Smooth muscle cell (in vitro differentiated cells): ENCODE results near the gene MAGOH. TPM values are rescaled to one million over a fixed set of nuclear protein-coding genes. Genes with fewer than 3 reads are reported as not detected.

Source experiments
- DNase-seq: peaks from one replicate; lab custom pipeline; 2025; ENCODE audit not compliant: unreplicated experiment; lab: John Stamatoyannopoulos, UW
- H2AFZ ChIP-seq: fragments of 200-600 bp; sonication (generic); 2 replicates; pipeline ENCODE4 v1.6.0; 2016; ENCODE audit warnings: antibody characterized with exemption, low read depth, mild to moderate bottlenecking
- H3F3A ChIP-seq: fragments of 200-600 bp; sonication (generic); 2 replicates; pipeline ENCODE4 v1.6.0; 2017; ENCODE audit warnings: antibody characterized with exemption, low read depth
- H3K27ac ChIP-seq: fragments of 200-600 bp; sonication (generic); 2 replicates; pipeline ENCODE4 v1.5.1; 2016; ENCODE audit warnings: low read depth, mild to moderate bottlenecking
- H3K27me3 ChIP-seq: fragments of 200-600 bp; sonication (generic); 2 replicates; pipeline ENCODE4 v1.6.1; 2016; ENCODE audit warnings: low read depth, mild to moderate bottlenecking
- H3K36me3 ChIP-seq: fragments of 200-600 bp; sonication (generic); 2 replicates; pipeline ENCODE4 v1.5.1; 2016; ENCODE audit warnings: low read depth
- H3K4me1 ChIP-seq: fragments of 200-600 bp; sonication (generic); 2 replicates; pipeline ENCODE4 v1.5.1; 2016; ENCODE audit warnings: low read depth
- H3K4me2 ChIP-seq: fragments of 200-600 bp; sonication (generic); 2 replicates; pipeline ENCODE4 v1.6.0; 2016; ENCODE audit warnings: mild to moderate bottlenecking
- H3K4me3 ChIP-seq: fragments of 200-600 bp; sonication (generic); 2 replicates; pipeline ENCODE4 v1.5.1; 2016; ENCODE audit warnings: mild to moderate bottlenecking
- H3K79me2 ChIP-seq: fragments of 200-600 bp; sonication (generic); 2 replicates; pipeline ENCODE4 v1.6.0; 2016; ENCODE audit warnings: low read depth, mild to moderate bottlenecking
- H3K9ac ChIP-seq: fragments of 200-600 bp; sonication (generic); 2 replicates; pipeline ENCODE4 v1.6.0; 2016; ENCODE audit warnings: low read depth
- H3K9me3 ChIP-seq: fragments of 200-600 bp; sonication (generic); replicated peaks from 2 replicates; pipeline ENCODE4 v1.5.1; 2016; ENCODE audit warnings: low read depth
- H4K20me1 ChIP-seq: fragments of 200-600 bp; sonication (generic); 2 replicates; pipeline ENCODE4 v1.6.0; 2016; ENCODE audit warnings: low read depth
- WGBS: methylation state at CpG from one replicate; pipeline ENCODE4 v1.1.7; 2016; ENCODE audit warnings: low lambda C conversion rate; 5-methylcytosine and 5-hydroxymethylcytosine counted together
- polyA plus RNA-seq: library from polyadenylated mRNA; unstranded; fragments of >200 nt; fragmentation: Nextera tagmentation; extraction: Ambion mirVana; gene quantifications from 2 replicates; pipeline ENCODE4 v1.2.1, GENCODE V29; 2016
- total RNA-seq: library from RNA; depleted of rRNA; stranded (reverse); fragments of >200 nt; gene quantifications from 2 replicates; pipeline ENCODE4 v1.2.3, GENCODE V29; 2014
- TF ChIP-seq, protein P1 (sequence below): fragments of 200-600 bp; sonication (generic); IDR thresholded peaks from 2 replicates; pipeline ENCODE4 v1.5.1; 2017; ENCODE audit warnings: borderline replicate concordance, mild to moderate bottlenecking, antibody characterized with exemption; ENCODE audit not compliant: insufficient read depth, poor library complexity, severe bottlenecking

MAGOH gene
- total and polyA plus RNA-seq, 2 experiments from 2014 or later, result 28.5 to 37.3 TPM

DNA sequence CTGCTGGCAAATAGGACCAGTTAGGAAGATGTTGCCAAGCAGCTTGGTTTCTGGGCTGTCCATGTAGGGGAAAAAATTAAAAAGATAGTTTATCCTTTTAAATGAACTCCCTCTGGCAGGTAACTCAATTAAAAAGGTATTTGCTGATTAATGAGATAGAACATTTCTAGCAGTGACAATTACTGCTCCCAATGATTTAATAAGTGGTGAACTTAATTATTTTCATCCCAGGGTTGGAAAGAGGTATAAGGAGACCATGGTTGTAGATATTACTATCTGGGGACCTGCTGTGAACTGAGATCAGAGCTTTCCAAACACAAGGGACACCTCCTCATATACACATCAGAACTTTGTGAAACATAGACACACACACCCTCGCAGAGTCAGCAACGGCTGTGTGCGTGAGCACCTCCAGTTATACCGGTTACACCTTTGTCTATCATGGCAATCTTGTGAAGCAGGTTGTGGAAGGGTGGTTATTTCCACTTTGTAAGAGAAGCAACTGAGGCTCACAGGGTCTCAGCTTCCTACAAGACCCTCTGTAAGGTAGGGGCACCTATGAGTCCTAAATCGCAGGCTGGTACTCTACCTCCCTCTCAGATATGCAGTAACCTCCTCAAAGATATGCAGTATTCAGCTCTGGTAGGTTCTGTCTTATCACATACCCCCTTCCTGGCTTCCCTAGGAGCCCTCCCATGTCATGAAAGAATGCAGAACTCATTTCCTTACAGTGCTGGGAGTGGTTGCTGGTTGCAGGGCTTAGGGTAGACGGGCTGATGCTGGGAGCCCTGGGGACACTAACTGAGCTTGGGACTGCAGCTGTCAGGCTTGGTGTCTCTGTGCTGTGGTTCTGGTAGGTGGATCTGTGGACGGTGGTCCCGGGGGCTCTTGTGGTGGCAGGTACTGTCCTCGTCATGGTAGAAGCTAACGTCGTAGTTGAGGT lies 18.5 kb upstream of the MAGOH start:
- TF ChIP-seq, protein P1, sequence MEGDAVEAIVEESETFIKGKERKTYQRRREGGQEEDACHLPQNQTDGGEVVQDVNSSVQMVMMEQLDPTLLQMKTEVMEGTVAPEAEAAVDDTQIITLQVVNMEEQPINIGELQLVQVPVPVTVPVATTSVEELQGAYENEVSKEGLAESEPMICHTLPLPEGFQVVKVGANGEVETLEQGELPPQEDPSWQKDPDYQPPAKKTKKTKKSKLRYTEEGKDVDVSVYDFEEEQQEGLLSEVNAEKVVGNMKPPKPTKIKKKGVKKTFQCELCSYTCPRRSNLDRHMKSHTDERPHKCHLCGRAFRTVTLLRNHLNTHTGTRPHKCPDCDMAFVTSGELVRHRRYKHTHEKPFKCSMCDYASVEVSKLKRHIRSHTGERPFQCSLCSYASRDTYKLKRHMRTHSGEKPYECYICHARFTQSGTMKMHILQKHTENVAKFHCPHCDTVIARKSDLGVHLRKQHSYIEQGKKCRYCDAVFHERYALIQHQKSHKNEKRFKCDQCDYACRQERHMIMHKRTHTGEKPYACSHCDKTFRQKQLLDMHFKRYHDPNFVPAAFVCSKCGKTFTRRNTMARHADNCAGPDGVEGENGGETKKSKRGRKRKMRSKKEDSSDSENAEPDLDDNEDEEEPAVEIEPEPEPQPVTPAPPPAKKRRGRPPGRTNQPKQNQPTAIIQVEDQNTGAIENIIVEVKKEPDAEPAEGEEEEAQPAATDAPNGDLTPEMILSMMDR, result no peak
- peak overlapping the region; percentile 23 for H3K27ac ChIP-seq
- no peak overlapping the region for H3K9ac ChIP-seq
- H3K79me2 ChIP-seq, result no peaks in the 10 kb centered on the region
- no peaks in the 10 kb centered on the region for H3K36me3 ChIP-seq
- DNase-seq, result no peak
- no peaks in the 10 kb centered on the region for H3K4me1 ChIP-seq
- H4K20me1 ChIP-seq, result no peaks in the 10 kb centered on the region
- no peaks in the 10 kb centered on the region for H3K9me3 ChIP-seq
- 92% methylated on average over 11 of the region's 11 CpGs for WGBS
- H3K27me3 ChIP-seq, result no peaks in the 10 kb centered on the region
- no peak overlapping the region for H3K4me3 ChIP-seq
- H3F3A ChIP-seq, result no peaks in the 10 kb centered on the region
- H3K4me2 ChIP-seq, result no peak overlapping the region
- no peak overlapping the region for H2AFZ ChIP-seq

DNA sequence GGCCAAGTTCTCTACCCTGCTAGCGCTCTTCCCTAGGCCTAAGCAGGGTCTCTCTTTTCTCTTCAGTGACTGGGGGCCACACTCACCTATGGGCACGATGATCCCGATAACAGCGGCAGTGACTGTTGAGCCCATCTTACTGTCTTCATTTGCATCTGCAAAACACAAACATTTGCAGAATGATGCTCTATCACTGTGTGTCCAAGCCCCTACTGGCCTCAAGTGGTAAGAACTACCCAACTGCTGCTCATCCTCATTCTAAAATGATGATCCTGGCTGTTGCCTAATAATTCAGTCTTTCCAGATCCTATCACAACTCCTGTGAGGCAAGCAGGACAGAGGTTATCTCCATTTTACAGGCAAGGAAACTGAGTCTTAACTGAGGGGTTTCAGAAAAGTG lies 16.7 kb upstream of the MAGOH start:
- Histone ChIP-seq H3K36me3 (no peaks in the 10 kb centered on the region), H3K79me2 (no peaks in the 10 kb centered on the region), H3K27me3 (no peaks in the 10 kb centered on the region), H3K4me1 (no peaks in the 10 kb centered on the region), H3K27ac (no peak overlapping the region), H4K20me1 (no peaks in the 10 kb centered on the region), H3K9me3 (no peaks in the 10 kb centered on the region), H3K4me3 (no peak overlapping the region), H3K4me2 (no peak overlapping the region), H2AFZ (no peak overlapping the region), H3K9ac (no peak overlapping the region), H3F3A (no peaks in the 10 kb centered on the region)
- WGBS, result 99% methylated on average over 4 of the region's 4 CpGs
- no peak for DNase-seq
- TF ChIP-seq, protein P1, result no peak

DNA sequence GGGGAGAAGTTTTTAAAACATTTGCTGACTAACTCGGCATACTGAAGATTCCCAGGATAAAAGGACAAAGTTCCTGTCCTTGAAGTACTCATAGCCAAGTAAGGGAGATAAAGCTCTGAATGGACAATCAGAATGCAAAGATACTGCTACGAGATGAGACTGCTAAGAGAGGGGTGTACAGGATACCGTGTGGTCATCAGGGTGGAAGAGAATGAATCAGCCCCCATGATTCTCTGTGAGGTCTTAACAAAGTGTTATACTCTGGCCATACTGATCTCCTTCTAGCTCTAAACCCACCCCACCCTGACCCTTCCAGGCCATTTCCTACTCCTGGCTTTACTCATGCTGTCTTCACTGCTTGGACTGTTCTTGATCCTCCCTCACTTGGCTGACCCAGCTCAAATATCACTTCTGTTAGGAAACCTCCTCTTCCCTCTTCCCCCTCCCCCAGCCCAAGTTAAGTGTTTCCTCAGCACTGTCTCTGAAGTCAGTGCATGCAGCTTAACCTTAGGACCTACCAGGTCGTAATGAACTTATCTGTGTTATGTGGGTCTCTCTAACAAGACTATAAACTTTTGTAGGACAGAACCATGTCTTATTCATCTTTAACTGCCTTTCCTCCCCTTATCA lies 15.8 kb upstream of the MAGOH start:
- 29% methylated on average over 4 of the region's 4 CpGs for WGBS
- Histone ChIP-seq H3K27ac (no peak overlapping the region), H3K4me3 (no peak overlapping the region), H3K36me3 (no peaks in the 10 kb centered on the region), H2AFZ (no peak overlapping the region), H3K4me1 (no peaks in the 10 kb centered on the region), H3K79me2 (no peaks in the 10 kb centered on the region), H4K20me1 (no peaks in the 10 kb centered on the region), H3K9me3 (no peaks in the 10 kb centered on the region), H3F3A (no peaks in the 10 kb centered on the region), H3K9ac (no peak overlapping the region), H3K27me3 (no peaks in the 10 kb centered on the region), H3K4me2 (no peak overlapping the region)
- TF ChIP-seq, protein P1, result no peak
- no peak for DNase-seq
